ENCODE measurements around the gene G6PC3. TPM values are rescaled to one million over a fixed set of nuclear protein-coding genes. Genes with fewer than 3 reads are reported as not detected.

G6PC3 gene
- total and polyA plus RNA-seq, 10 of the 15 experiments (the other 5 are each of a cell fraction or from before 2014, with no cell fraction given): 13.0 to 93.7 (median 43.0) TPM

GRCh38 chr17:44122816-44123355 is 52.4 kb downstream of the G6PC3 start:
- Histone ChIP-seq H3K9ac (ENCODE audit: control insufficient read depth, insufficient read depth, low read length) (peak overlapping the region; percentile 74), H3K4me2 (ENCODE audit: control insufficient read depth, insufficient read depth) (peak overlapping the region; percentile 92), H2AFZ (ENCODE audit: control insufficient read depth, low read depth, low read length) (peak overlapping the region; percentile 69), H3K4me1 (ENCODE audit: control insufficient read depth, insufficient read depth, low read length) (peaks cover 8% of the 10 kb centered on the region; the same call in 1 of the 2 replicates), H3K9me3 (replicated peaks; ENCODE audit: control insufficient read depth, insufficient read depth, low read length) (no peaks in the 10 kb centered on the region), H3K79me2 (ENCODE audit: control insufficient read depth, insufficient read depth, low read length) (peaks cover 2% of the 10 kb centered on the region), H3K27ac (ENCODE audit: control insufficient read depth, insufficient read depth) (peak overlapping the region; percentile 51; the same call in 1 of the 2 replicates), H3K4me3 (peak overlapping the region; percentile 95), H3K27me3 (replicated peaks in 1 of 2; ENCODE audit: control insufficient read depth in 2 of 2, insufficient read depth in 2 of 2, low read length in 1 of 2) (no peaks in the 10 kb centered on the region), H4K20me1 (ENCODE audit: control insufficient read depth, insufficient read depth) (no peaks in the 10 kb centered on the region), H3K36me3 (ENCODE audit: control insufficient read depth in 2 of 2, insufficient read depth in 2 of 2, low read length in 1 of 2) (no peaks in the 10 kb centered on the region)
- SMC1A ChIA-PET (ENCODE audit: uncharacterized antibody, unreplicated experiment): interaction anchor here (0.7 to 2.6 kb wide), 12 partner anchors 10 to 223 kb away, joined by 3 to 9 read pairs (median 4); partner anchors contain the start of genes GRN and TMUB2
- CTCF ChIA-PET: interaction anchor here (0.6 to 4.1 kb wide), 29 partner anchors 10 to 567 kb away, joined by 3 to 40 read pairs (median 5); partner anchors contain the start of genes CCDC43, G6PC3 and LSM12
- in situ Hi-C loops (cut with MboI) (loop anchor here (25.0 kb wide), 1 partner anchor 911 kb away; the partner anchor contains the start of gene TMEM106A), intact Hi-C loops (cut with micrococcal nuclease; ENCODE audit: unreplicated experiment) (no loop called here)
- DNase-seq (ENCODE audit: low read depth, low spot score) (no peak), ATAC-seq (peak; percentile 6; the same call in 2 of the 3 replicates), FAIRE-seq (no peak)
- RAD21 ChIA-PET (ENCODE audit: unreplicated experiment): interaction anchor here (0.7 to 1.6 kb wide), 15 partner anchors 8 to 204 kb away, joined by 3 to 16 read pairs (median 4); partner anchors contain the start of gene LSM12
- POLR2A ChIA-PET: interaction anchor here (0.8 to 3.2 kb wide), 7 partner anchors 9 to 225 kb away, joined by 3 to 34 read pairs (median 4); partner anchors contain the start of genes LSM12 and TMUB2
- no TSS peak for BruUV-seq (replicated peaks)
- 2% methylated on average over 27 of the region's 32 CpGs for WGBS (ENCODE audit: insufficient coverage, insufficient replicate concordance, low lambda C conversion rate, missing lambda C conversion rate)
- no peak for TF ChIP-seq MTA2 (IDR thresholded peaks at IDR 0.05; ENCODE audit: low read depth)
- peak; percentile 70; the same call in 1 of the 2 replicates for TF ChIP-seq GATAD2B (conservative IDR thresholded peaks at IDR 0.05; ENCODE audit: low read depth)

- H3K9ac ChIP-seq (ENCODE audit: control insufficient read depth, insufficient read depth, low read length): peak within 1 kb of the TSS; percentile 74
- RAD21 ChIA-PET (ENCODE audit: unreplicated experiment): interaction anchor here (0.7 to 1.6 kb wide), 13 partner anchors 8 to 203 kb away, joined by 3 to 16 read pairs (median 4); partner anchors contain the start of gene SLC25A39
- no peaks in the 10 kb centered on the region for H4K20me1 ChIP-seq (ENCODE audit: control insufficient read depth, insufficient read depth)
- in situ Hi-C loops (cut with MboI) (loop anchor here (25.0 kb wide), 1 partner anchor 911 kb away; the partner anchor contains the start of gene TMEM106A), intact Hi-C loops (cut with micrococcal nuclease; ENCODE audit: unreplicated experiment) (loop anchor here (2.0 kb wide), 1 partner anchor 17 kb away; the partner anchor contains the start of gene HROB)
- DNase-seq (ENCODE audit: low read depth, low spot score): peak; percentile 73
- WGBS (ENCODE audit: insufficient coverage, insufficient replicate concordance, low lambda C conversion rate, missing lambda C conversion rate): 2% methylated on average over 51 of the region's 78 CpGs
- peak within 1 kb of the TSS; percentile 92 for H3K4me2 ChIP-seq (ENCODE audit: control insufficient read depth, insufficient read depth)
- H3K36me3 ChIP-seq (ENCODE audit: control insufficient read depth in 2 of 2, insufficient read depth in 2 of 2, low read length in 1 of 2): no peaks in the 10 kb centered on the region
- peaks cover 8% of the 10 kb centered on the region; the same call in 1 of the 2 replicates for H3K4me1 ChIP-seq (ENCODE audit: control insufficient read depth, insufficient read depth, low read length)
- H3K27me3 ChIP-seq (replicated peaks in 1 of 2; ENCODE audit: control insufficient read depth in 2 of 2, insufficient read depth in 2 of 2, low read length in 1 of 2): no peaks in the 10 kb centered on the region
- no TSS peak for BruUV-seq (replicated peaks)
- CTCF ChIA-PET: interaction anchor here (0.6 to 4.1 kb wide), 29 partner anchors 8 to 566 kb away, joined by 3 to 40 read pairs (median 4); partner anchors contain the start of genes CCDC43, G6PC3 and LSM12
- H3K79me2 ChIP-seq (ENCODE audit: control insufficient read depth, insufficient read depth, low read length): peaks cover 2% of the 10 kb centered on the region
- H2AFZ ChIP-seq (ENCODE audit: control insufficient read depth, low read depth, low read length): peak within 1 kb of the TSS; percentile 93
- H3K9me3 ChIP-seq (replicated peaks; ENCODE audit: control insufficient read depth, insufficient read depth, low read length): no peaks in the 10 kb centered on the region
- peak within 1 kb of the TSS; percentile 59 for H3K27ac ChIP-seq (ENCODE audit: control insufficient read depth, insufficient read depth)
- ATAC-seq: peak; percentile 97
- SMC1A ChIA-PET (ENCODE audit: uncharacterized antibody, unreplicated experiment): interaction anchor here (0.7 to 2.6 kb wide), 10 partner anchors 9 to 222 kb away, joined by 3 to 9 read pairs (median 4); partner anchors contain the start of genes GRN and TMUB2
- POLR2A ChIA-PET: interaction anchor here (0.8 to 3.2 kb wide), 9 partner anchors 9 to 224 kb away, joined by 3 to 34 read pairs (median 4); partner anchors contain the start of genes LSM12 and TMUB2
- H3K4me3 ChIP-seq: peak within 1 kb of the TSS; percentile 95
- peak; percentile 90 for FAIRE-seq
- TF ChIP-seq ZBTB4 (CRISPR knock-in tag; IDR thresholded peaks at IDR 0.05) (no peak), SRF (IDR thresholded peaks at IDR 0.05; ENCODE audit: low read depth in 2 of 2, low read length in 2 of 2) (0 out of 4 replicates have a peak, but pooled peaks of 1 of the 2 experiments have one; percentile 5), DPF2 (IDR thresholded peaks at IDR 0.05) (peak; percentile 73), MYB (IDR thresholded peaks at IDR 0.05; ENCODE audit: borderline replicate concordance, low read depth, low read length) (no peak), IKZF2 (IDR thresholded peaks at IDR 0.05) (peak; percentile 83 to 84)
Measured at GRCh38 chr17:44123356-44124117, 53.0 kb downstream of the G6PC3 start, which contains the start of gene HDAC5. Gene HDAC5, minus strand, starts transcription at chr17:44123641. Its CDS starts 6,126 bp downstream, at chr17:44117515.
